Sciatic nerve (tissue), 2 donors: ENCODE measurements around the gene PHLDA1. TPM values are rescaled to one million over a fixed set of nuclear protein-coding genes. Genes with fewer than 3 reads are reported as not detected.
"Not testable (repeated sequence)": the region's sequence is repeated elsewhere in the genome, so short reads cannot be mapped to it uniquely, and the experiment has no call there.

Source experiments
- ATAC-seq: fragments of 200-7000 bp; cut with Tn5 transposase; one replicate; pipeline ENCODE4 v1.9.1; 2020; ENCODE audit warnings: mild to moderate bottlenecking, moderate library complexity
- DNase-seq: peaks from one replicate; pipeline ENCODE4 v3.0.0-alpha.2; 2020; ENCODE audit warnings: low spot score
- intact Hi-C: fragments of 100-400 bp; cut with DNase I; formaldehyde crosslinking; loops from one replicate; pipeline ENCODE4 v1.14.2; 2022
- total RNA-seq: library from RNA; stranded (reverse); fragmentation: NEBNext Ultra II Directional; extraction: Animal tissue kit (Norgen Biotek cat#: 25700); gene quantifications from one replicate; pipeline ENCODE4 v1.2.1, GENCODE V29; 2021
- donor health status: DM: no; HTN: no; CAD: no.
- donor health status: DM: no; HTN: no; CAD: no.

PHLDA1 gene
- total RNA-seq, 1 donor from 2014 or later, result 34.2 TPM

DNA sequence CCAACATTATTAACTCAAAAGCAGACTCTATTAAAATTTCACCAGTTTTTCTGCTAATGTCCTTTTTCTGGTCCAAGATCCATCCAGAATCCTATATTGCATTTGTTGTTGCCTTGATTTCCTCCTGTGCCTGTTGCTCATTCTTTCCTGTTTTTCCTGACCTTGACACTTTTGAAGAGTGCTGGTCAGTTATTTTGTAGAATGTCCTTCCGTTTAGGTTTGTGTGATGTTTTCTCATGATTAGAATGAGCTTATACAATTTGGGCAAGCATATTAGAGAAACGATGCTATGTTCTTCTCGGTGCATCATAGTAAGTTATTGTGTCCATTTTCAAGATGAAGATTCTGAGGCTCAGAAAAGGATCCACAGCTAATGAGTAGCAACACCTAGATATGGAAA is 33.9 kb downstream of the PHLDA1 start:
- ATAC-seq, result no peak
- intact Hi-C loops, result no loop called here
- no peak for DNase-seq

DNA sequence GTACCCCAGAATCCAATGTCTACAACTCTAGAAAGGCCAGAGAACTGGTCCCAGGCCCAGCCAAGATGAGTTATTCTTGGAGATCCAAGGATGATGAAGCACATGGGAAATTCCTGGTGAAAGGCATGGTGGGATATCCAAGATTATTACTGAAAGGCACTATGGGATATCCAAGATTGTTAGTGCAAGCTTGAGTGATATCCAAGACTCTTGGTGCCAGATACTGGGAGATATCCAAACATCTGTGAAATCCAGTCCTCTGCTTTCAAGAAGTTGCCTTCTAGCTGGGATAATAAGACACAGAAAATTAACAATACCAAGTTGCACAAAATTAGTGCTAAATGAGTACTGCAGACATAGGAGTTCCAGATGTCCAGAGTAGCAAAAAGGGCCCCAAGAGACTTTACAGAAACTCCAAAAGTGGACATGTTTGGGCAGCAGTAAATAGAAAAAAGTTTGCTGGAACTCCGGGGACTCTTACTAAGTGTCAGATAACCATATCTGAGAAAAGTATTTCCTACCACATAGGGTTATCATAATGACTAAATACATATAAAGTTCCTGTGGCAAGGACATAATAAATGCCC is 34.6 kb downstream of the PHLDA1 start:
- ATAC-seq (peak; percentile 36), DNase-seq (no peak)
- intact Hi-C loops, result no loop called here

DNA sequence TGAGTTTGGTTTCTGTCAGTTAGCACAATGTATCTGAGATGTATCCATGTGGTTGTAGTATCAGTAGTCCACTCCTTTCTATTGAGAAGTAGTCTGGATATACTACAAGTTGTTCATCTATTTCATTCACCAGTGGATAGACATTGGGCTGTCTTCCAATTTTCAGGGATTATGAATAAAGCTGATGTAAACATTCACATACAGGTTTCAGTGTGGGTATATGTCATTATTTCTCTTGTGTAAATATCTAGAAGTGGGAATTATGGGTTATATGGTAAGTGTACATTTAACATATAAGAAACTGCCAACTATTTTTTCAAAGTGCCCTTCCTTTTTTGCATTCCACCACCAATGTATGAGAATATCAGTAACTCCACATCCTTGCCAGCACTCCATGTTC is 35.9 kb downstream of the PHLDA1 start:
- ATAC-seq (no peak), DNase-seq (no peak)
- intact Hi-C loops, result no loop called here

DNA sequence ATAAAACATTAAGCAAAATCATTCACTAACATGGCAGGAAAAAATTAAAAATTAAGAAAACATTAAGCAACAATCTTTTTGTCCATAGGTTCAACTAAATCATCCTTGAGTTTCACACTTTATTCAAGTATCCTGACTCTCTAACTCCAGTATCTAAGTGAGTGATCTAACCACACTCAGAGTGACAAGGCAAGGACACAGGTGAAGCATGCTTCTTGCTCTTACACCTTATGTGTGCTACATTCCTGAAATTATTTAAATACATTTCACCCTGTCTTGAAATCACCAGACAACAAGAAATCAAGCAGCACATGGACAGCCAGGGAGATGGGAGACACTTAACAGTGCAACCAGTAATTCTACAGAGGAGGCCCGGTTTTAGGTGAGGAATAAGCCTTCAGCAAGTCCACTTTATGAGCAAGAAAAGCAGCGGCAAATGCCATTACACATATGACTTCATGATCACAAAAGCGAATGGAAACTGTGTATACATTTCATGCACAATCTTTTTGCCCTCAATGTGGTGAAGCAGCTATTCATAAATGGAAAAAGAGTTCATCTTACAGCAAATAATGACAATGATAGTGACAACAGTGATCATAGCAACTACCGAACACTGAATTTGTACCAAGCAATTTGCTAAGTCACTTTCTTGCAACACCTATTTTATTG is 37.4 kb downstream of the PHLDA1 start:
- DNase-seq, result no peak
- ATAC-seq, result no peak
- intact Hi-C loops, result no loop called here

DNA sequence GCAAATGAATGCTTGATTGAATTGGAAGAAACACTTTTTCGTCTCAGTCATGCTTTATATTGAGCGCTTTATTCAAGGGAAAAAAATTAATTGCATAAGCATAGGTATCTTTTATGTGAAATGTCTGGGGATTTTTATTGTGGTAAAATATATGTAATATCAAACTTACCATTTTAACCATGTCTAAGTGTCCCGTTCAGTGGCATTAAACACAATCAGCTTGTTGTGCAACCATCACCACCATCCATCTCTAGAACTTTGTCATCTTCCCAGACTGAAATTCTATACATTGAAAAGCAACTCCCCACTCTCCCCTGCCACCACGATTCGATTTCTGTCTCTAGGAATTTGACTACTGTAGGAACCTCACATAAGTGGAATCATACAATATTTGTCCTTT is 39.8 kb downstream of the PHLDA1 start:
- intact Hi-C loops, result no loop called here
- DNase-seq (no peak), ATAC-seq (no peak)

DNA sequence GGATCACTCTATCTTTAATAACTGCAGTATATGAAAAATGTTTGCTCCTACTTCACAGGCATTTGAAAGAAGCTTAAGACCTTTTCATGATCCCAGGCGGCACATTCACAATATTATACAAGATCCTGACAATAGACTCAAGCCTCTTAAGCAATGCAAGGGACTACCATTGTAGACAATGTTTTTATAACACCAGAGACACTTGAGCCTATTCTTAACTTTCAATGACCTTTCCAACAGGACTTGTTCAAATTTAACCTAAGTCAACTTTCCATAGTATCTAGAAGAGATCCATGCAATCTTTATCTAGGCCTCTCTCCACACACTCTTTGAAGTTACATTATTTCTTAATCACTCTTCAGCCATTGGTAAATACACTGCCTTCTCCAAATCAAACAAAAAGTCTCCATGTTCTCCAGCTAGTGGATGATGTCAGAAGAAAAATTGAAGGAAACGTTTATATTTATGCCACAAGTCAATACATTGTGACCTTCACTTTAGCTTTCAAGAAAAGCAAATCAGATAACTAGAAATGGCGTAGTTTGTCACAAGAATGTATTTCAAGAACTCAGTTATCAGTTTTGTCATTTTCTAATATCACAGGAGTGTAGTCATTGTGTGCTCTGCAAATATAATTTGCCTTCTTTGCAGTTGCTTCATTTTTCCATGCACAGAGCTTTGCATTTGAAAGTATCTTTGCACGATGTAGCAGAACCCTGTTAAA is 41.2 kb downstream of the PHLDA1 start:
- intact Hi-C loops, result no loop called here
- ATAC-seq (no peak), DNase-seq (no peak)

DNA sequence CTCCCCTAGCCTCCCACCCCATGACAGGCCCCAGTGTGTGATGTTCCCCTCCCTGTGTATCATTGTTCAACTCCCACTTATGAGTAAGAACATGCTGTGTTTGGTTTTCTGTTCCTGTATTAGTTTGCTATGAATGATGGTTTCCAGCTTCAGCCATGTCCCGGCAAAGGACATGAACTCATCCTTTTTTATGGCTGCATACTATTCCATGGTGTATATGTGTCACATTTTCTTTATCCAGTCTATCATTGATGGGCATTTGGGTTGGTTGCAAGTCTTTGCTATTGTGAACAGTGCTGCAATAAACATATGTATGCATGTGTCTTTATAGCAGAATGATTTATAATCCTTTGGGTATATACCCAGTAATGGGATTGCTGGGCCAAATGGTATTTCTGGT is 43.9 kb downstream of the PHLDA1 start:
- intact Hi-C loops, ATAC-seq, DNase-seq: not testable (repeated sequence)

DNA sequence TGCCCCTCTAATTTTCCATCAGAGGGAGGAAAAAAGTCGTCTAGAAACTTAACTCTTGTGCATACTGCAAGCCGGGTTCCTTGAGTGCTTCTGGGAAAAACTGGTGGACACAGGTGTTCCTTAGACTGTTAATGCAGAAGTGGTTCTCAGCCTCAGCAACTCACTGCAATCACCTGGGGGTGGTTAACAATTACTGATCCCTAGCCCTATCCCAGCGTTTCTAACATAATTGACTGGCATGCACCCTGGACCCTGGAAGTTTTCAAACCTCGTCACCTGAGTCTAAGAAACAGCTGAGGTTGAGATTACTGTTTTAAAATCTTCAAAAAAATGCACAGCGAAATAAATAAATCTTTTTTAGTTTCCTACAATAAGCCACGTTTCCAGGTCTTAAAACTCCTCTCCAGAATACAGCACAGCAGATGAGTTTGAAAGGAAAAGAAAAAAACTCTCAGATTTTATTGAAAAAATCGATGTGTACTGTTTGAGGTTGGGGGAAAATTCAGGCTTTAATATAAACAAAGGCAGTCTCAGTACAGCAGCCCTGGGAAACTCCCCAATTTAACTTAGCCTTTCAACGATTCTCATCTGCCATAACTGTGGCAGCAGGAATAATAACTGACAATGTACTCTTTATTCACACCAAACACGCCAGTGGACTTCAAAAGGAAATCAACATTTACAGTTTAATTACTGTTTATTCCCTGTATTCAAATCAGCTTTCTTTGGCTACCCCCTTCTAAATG is 45.4 kb downstream of the PHLDA1 start:
- DNase-seq, result no peak
- intact Hi-C loops, result no loop called here
- no peak for ATAC-seq

DNA sequence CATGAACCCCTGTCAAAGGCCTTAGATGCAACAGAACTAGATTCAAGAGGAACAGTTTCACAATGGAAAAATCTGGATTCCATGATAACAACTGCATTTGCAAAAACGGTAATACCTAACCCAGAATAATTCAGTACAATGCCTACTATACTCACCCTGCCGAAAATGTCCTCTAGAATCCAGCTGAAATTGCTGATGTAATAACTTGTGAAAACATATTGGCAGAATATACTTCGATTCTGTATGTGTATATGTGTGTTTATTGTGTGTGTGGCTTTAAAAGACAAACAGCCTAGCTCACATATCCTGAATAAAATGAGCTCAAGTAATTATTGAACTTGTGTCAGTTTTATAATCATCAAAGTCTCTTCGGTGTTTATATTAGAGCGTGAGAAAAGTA is 46.0 kb downstream of the PHLDA1 start:
- no peak for DNase-seq
- intact Hi-C loops, result no loop called here

DNA sequence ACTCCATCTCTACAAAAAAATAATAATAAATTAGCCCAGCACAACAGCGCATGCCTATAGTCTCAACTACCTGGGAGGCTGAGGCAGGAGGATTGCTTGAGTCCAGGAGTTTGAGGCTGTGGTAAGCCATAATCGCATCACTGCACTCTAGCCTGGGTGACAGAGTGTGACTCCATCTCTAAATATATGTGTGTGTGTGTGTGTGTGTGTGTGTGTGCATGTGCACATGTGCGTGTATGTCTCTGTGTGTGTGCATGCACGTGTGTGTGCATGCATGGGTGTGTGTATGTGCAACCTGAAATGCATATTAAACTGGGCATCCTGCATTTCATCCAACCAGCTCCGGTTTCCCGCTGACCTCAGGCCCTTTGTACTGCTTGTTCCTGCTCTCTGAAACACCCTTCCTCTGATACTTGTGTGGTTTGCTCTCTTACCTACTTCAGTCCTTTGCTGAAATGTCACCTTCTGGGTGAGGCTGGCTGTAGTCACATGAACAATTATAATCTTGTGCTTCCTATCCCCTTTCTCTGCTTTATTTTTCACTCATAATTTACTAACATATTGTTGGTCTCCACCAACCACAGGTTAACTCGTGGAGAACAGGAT is 46.9 kb downstream of the PHLDA1 start:
- intact Hi-C loops, result no loop called here
- no peak for ATAC-seq
- DNase-seq, result no peak

More for the DNA sequence above, 46.0 kb downstream of the PHLDA1 start:
- no peak for ATAC-seq

DNA sequence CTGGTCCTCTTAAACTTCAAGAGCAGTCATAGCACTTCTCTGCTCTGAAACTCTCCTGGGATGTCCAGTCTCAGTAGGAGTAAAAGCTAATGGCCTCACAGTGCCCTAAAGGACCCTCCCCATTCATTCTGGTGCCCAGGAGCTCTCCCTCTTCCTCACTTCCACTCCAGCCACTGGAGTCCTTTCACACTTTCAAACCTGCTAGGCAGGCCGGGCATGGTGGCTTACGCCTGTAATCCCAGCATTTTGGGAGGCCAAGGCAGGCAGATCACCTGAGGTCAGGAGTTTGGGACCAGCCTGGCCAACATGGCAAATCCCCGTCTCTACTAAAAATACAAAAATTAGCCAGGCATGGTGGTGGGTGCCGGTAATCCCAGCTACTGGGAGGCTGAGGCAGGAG is 47.7 kb downstream of the PHLDA1 start:
- ATAC-seq, intact Hi-C loops: not testable (repeated sequence)

DNA sequence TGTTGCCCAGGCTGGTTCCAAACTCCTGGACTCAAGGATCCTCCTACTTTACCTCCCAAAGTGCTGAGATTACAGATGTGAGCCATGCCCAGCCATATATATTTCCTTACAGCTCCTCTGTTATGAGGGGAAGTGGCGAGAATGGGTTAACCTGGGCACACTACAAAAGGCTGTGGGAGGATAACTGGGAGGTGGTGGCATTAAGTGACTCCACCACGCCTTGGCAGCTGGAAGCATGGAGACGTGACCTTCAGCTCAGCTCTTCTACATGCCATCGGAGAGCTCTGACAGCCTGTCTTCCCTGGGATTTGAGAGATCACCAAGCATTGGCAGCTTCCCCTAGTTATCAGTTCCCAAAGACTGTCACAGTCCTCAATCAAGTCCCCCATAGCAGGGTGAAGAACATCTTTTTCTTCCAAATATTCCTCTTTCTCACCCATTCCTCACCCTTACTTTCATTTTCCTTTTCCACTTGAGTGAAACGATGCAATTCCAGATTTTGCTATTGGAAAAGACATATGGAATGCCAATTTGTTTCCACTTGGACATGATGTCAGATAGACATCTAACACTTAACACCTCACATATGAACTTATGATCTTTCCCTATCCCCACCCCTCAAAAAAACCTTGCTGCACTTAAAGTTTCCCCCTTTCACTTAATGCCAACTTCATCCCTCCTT is 48.5 kb downstream of the PHLDA1 start:
- no peak for DNase-seq
- intact Hi-C loops, result no loop called here
- no peak for ATAC-seq

More for the DNA sequence above, 47.7 kb downstream of the PHLDA1 start:
- DNase-seq, result not testable (repeated sequence)

DNA sequence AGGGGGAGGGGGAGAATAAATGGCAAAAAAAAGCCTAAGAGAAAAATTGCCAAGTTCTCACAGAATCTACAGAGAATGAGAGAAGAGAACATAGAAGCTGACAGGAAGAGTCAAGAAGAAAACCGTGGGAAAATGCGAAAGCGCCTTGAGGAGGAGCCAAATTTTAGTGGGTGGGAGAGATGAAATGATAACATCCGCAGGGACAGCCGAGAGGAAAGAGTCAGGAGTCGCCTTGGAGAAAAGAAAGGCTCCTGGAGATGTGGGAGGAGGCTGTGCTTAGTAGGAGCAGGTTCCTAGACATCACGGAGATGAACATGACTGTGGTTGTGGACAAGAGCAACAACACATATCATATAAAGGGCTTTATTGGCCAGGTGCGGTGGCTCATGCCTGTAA is 49.4 kb downstream of the PHLDA1 start:
- intact Hi-C loops, result no loop called here
- ATAC-seq (no peak), DNase-seq (no peak)

DNA sequence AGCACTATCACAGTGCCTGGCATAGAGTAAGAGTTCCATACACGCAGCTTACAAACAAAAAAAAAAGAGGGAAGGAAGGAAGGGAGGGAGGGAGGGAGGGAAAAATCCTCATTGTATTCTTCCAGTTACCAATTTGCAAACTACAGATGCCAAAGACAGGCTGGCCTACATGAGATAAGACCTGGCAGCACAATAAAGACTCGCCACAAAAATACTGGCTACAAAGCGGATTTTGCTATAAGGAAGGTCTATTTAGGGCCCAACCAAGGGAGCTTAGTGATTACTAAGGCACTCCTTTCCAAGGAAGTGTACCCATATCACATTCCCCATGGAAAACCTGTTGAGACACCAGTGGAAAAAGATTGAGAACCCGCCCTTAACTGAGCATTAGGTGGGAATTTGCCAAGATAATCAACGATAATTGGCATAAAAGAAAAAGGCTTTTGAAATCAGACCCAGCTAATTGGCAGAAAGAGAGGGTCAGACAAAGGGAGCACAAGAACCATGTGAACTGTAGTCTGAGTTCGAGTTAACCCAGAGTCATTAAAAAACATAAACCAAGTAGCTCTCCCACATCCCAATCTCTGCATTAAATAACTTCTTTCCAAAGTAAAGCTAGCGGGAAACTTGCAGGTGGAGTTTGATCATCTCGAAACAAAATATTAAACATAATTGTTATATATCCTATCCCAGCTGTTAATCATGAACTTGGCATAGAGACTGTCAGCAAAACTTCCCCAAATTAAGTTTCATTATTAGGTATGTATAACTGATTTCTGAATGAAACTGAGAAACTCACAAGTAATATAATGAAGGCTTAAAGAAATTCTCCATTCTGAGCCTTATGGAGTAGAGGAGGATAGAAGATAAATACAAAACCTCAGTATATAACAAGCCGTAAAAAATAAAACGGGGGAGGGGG is 50.1 kb downstream of the PHLDA1 start:
- ATAC-seq (no peak), DNase-seq (no peak)
- intact Hi-C loops, result no loop called here

DNA sequence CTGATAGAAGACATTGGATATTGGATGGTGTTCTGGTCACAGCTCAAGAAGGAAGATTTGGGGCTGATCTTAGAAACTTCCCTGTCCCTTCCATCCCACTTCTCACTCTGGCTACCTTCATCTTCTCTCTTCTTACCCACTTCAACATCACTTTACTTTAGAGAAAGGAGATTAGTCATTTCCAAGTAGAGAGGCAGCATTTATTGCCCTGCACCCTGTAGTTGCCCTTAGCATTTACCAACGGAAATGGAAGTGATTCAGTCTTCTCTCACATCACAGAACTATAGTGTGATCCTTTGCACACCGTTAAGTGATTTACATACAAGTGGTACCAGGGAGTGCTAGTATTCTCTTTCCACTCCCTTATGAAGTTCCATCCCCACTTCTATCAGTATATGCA is 52.4 kb downstream of the PHLDA1 start:
- intact Hi-C loops, result no loop called here
- DNase-seq (no peak), ATAC-seq (no peak)

DNA sequence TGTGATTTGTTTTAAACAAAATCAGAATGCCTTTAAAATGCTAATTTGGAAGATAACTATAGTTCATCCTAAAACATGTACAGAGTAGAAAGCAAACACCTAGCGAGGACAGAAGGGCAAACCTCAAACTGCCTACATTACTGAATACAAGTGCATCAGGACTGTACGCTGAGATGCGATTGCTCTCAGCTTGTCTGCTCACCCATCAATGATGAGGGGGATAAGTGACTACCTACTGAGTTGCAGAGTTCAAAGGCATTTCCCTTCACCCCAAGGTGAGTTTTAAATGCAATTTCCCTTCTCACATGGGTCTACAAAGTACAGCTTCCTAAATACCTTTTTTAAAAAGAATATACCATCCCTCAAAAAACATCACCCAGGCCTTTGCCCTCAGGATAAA is 52.9 kb downstream of the PHLDA1 start:
- no peak for ATAC-seq
- no peak for DNase-seq
- intact Hi-C loops, result no loop called here

DNA sequence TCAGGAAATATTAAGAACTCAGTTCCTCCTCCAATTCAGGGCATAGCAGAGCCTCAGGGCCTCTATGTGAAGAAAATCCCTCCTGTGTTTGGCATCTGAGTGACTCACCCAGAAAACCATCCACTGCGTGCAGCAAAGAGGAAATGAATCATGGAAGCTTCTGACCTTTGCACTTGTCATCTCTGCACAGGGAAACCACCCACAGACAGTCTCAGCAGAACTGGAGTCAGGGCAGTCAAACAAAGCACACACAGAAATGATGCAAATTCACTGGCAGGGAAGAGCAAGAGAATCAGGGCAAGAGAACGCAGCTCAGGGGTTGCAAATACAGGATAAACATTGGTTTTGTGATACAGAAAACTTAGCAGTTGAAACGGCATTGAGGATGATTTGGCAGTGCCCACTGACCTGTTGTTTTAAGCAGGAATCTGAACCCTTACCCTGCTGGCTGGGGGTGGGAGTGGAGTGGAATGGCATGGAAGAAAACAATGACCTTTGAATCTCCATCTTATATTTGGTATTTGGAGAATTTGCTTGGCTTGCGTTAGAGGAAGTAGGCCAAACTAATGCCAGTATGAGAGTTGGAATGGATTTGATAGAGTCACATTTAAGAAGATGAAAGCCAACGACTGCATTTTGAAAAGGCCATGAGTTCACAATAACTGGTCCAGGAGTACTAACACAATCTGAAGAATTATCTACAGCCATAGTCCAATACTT is 53.5 kb downstream of the PHLDA1 start:
- peak; percentile 96 for ATAC-seq
- intact Hi-C loops, result no loop called here
- DNase-seq, result peak; percentile 64
